Measurements from ENCODE around the gene SAFB. TPM values are rescaled to one million over a fixed set of nuclear protein-coding genes. Genes with fewer than 3 reads are reported as not detected.

Gene SAFB
- polyA plus RNA-seq, 5 donors: 150 to 201 (median 159) TPM

GRCh38 chr19:5663904-5664303, 41.0 kb downstream of the SAFB start:
- DNase-seq: no peak

DNA sequence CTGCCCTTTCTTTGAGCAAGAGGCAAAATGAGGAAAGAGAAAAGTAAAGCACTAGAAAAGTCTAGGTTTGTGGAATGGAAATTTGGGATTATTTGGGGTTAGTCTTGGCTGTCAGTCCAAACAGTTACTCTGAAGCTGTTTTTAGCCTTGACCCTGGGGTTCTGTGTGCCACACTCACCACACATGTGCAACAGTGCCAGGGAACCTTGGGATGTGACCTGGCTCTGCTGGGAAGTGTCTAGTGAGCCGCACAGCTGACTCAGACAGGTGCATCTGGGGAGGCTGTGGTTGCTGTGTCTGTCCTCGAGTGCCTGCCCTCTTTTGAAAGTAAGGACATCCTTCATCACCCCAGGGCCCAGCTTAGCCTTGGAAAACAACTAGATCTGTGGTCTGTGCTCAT, 41.6 kb downstream of the SAFB start:
- no peak for DNase-seq

DNA sequence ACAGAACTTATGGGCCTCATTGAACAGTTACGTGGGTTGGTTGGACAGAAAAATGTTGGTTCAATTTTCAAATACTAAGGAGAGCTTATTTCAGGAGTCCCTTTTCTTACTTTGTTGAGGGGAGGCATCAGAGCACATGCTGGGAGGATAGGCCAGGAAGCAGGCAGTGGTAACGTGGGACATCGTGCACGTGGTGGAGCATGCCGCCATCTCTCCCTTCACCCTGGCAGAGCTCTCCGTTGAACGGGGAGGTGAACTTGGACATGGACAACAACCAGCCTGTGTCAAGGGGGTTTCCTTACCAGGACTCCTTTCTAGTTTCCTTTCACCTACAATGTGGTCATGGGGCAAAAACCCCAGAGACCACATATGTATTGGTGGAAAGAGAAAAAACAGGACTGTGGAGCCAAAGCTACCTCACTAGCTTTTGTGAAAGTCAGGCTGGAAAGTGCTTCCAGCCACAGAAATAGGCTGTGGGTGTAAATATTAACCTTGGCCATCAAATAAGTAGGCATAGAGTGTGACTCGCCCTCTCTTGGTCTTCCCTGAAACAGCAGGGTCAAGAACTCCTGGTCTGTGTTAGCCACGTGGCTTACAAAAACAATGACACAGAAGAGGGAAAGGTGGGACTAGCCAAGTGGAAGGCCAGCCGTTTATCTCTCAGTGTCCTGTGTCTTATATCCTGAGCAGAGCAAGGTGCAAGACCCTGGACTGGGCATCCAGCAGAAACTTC, 43.1 kb downstream of the SAFB start:
- no peak for DNase-seq

GRCh38 chr19:5666921-5667610, 44.2 kb downstream of the SAFB start:
- no peak for DNase-seq

DNA sequence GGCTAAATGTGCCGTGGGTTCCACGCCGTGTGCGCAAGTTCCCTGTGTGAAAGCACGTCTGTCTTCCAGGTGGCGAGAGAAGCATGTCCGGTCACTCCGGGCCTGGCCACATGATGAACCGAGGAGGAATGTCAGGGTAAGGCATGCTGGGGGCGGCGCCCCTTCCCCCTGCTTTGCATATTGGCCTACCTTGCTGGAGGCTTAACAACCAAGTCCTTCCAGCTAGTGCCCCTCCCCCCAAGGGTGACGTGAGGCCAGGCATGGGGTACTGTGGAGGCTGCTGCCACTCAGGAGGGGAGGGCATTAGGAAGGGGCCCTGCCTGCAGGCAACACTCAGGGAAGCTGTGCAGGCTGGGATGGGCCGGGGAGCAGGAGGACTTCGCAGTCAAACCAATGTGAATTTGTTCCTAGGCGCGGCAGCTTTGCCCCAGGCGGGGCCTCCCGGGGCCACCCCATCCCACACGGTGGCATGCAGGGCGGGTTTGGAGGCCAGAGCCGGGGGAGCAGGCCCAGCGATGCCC, 44.9 kb downstream of the SAFB start:
- no peak for DNase-seq

DNA sequence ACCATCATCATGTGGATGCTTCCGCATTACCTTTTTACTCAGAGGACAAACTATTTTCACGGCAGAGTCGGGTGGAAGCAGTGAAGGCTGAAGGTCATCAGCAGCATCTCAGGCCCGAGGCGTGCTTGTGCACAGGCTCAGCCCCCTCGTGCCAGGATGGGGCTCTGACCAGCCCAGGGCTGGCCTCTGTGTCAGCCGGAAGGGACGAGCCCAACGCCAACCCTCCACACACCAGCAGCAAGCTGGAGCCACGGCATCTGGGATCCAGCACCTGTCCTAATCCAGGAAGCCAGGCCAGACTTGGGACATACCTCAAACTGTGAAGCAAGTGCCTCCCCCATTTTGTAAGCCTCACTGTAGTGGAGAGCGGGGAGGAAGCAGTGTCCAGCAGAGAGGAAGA, 46.3 kb downstream of the SAFB start:
- no peak for DNase-seq

DNA sequence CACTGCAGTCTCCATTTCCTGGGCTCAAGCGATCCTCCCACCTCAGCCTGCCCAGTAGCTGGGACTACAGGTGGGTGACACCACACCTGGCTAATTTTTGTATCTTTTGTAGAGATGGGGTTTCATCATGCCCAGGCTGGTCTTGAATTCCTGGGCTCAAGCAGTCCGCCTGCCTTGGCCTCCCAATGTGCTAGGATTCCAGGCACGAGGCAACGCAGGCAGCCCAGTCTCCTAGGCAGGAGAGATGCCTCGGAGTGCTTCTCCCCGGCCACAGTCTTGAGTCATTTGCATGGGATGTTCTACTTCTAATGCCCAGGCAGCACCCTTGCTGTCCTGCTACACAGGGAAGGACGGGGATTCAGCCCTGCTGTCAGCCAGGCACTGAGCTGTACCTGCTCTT, 48.7 kb downstream of the SAFB start:
- no peak for DNase-seq

DNA sequence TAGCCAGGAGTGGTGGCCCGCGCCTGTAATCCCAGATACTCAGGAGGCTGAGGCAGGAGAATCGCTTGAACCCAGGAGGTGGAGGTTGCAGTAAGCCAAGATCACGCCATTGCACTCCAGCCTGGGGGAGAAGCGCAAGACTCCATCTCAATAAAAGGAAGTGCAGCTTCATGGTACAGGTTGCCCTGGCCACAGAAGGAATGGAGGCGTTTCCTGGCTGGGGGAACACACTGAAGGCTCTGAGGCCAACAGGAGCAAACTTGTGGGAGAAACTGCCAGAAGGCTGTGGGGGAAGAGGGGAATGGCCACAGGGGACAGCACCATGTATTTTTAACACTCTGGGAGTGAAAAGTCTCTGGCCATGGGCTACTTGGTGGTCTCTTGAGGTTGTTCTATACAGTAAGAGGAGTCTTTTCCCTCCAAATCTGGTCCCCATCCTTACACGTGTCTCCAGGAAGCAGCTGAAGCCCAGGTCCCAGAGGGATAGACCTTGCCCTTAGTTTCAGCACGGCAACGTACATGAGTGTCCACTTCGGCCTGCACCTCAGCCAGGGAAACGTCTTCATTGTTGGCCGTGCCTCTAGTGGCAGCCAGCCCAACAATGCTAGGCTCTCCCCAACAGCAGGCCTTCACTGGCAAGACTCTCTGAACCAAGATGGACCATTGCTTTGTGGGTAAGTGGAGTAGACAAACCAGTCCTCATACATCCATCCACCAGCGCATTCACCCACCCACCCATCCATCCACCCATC, 50.0 kb downstream of the SAFB start:
- DNase-seq: no peak

GRCh38 chr19:5673752-5674151, 50.9 kb downstream of the SAFB start:
- DNase-seq: no peak

- no peak for DNase-seq
These were observed 51.8 kb downstream of the SAFB start for GRCh38 chr19:5674714-5675113.

GRCh38 chr19:5676105-5676771, 53.4 kb downstream of the SAFB start:
- DNase-seq: no peak

DNA sequence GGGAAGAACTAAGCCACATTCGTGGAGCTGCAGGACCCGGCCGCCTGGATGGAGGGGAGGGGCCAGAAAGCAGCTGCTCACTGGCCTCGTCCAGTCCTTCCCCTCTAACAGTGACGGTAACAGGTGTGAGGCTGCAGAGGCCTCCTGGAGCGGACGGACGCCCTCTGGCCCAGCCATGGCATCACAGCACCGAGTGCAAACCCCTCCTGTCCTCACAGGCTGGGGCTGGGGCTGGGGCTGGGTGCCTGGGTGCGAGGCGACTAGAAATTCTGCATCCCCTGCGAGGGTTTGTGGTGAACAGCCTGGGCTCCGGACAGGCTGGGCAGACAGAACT, 53.9 kb downstream of the SAFB start:
- DNase-seq: no peak

- DNase-seq: no peak
These were observed 54.3 kb downstream of the SAFB start for GRCh38 chr19:5677136-5677535.

DNA sequence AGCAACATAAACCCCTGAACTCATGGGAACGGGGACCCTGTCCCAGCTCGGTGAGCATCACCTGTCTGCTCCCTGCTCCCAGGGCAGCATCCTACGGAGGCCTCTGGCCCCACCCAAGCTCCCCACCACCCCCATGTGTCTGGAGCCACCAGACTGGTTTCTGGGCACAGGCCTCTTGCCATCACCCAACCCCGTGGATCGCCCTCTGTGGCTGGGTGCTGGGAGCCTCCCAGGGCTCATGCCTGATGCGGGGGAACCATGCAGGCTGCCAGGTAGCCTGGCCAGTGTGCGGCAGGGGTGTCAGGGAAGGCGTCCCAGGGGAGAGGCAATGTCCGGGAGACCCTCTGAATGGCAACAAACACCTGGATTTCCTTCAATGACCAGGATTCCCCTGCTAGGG, 54.7 kb downstream of the SAFB start:
- no peak for DNase-seq

- DNase-seq: no peak
These were observed 55.3 kb downstream of the SAFB start for GRCh38 chr19:5678071-5678718.

DNA sequence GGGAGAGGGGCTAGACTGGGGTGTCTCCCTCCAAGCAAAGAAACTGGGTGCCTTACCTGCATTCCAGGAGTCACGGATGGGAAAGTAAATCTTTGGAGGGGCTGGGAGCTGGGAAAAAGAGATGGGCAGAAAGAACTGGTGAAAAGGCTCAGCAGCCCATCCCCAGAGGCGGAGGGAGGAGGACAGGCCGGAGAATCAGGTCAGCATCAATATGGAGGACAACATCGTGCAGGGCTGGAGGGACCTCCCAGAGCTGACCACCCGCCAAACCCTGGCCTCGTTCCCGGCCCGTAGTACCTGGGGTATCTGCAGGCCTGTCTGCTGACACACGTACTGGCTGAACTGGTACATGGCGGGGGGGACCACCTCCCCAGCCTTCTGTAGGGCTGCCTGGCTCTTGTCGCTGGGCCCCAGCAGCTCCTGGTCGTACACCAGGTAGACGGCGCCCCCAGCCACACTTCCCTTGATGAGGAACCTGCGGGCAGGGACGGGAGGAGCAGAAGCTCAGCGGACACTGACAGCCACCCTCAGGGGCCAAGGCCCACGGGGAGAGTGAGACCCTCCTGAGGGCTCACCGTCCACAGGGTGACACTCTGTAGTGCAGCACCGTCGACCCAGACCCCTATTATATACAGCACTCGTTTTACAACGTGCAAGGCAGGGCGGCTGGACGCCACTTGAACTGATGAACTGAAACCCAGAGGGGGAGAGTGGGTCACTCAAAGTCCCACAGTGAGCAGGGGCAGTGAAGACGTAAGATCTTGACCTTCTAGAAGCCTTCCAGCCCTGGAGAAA, 56.6 kb downstream of the SAFB start:
- no peak for DNase-seq

- no peak for DNase-seq
These were observed 57.2 kb downstream of the SAFB start for GRCh38 chr19:5680084-5680436.

GRCh38 chr19:5680437-5681368, 57.8 kb downstream of the SAFB start, which contains the start of the genes HSD11B1L and MICOS13:
TSS of gene HSD11B1L (plus strand) at chr19:5681027. CDS start at chr19:5684833, 3,806 bp downstream.
TSS of gene MICOS13 (minus strand) at chr19:5680516. CDS start at chr19:5680486, 30 bp downstream.
- DNase-seq: peak; percentile 99

GRCh38 chr19:5681391-5682106, 58.7 kb downstream of the SAFB start:
- no peak for DNase-seq

Measured in right lung (tissue), 5 donors.